NCI-H187 (cell line): ENCODE data around the gene LRRC8E.
"Not testable (repeated sequence)": the region's sequence is repeated elsewhere in the genome, so short reads cannot be mapped to it uniquely, and the experiment has no call there.

Source experiments
- DNase-seq, 2 experiments: peaks; one replicate each; lab custom pipeline; 2025; lab: John Stamatoyannopoulos, UW

Gene LRRC8E

GRCh38 chr19:7887408-7888144 lies 734 bp upstream of the LRRC8E start:
- no peak for DNase-seq

- DNase-seq = no peak
Measured at GRCh38 chr19:7888826-7889217, 512 bp downstream of the LRRC8E start.

GRCh38 chr19:7893362-7894101 lies 5.2 kb downstream of the LRRC8E start:
- DNase-seq = not testable (repeated sequence)

DNA sequence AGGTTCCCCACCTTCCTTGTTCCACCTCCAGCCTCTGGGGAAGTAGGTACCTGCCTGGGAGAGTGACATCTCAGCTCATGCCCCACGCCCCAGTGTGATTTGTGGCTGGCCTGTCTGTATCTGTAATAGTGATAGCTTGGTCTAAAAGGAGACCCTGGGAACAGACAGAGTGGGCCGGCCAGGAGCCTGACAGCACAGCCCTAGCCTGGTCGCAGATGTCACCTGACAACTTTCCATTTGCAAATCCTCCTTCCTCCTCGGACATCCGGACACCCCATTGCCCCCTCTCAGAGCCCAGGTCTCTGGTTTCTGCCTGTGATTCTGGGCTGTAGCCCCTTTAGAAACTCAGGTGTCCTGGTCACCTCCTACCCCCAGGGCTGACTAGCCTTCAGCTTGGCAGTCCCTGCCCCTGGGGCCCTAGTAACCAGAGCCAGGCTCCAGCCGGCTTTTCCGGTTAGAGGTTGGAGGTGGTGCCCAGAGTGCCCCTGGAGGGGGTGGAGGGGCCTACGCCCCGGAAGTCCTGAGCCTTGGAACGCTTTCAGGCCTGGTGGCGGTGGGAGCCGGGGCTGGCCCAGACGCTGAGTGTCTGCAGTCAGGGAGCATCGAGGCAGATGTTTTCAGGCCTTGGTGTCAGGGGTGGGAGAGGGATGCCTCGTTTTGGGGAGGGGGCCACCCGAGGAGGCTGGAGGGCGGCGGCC lies 6.5 kb downstream of the LRRC8E start:
- DNase-seq = no peak

DNA sequence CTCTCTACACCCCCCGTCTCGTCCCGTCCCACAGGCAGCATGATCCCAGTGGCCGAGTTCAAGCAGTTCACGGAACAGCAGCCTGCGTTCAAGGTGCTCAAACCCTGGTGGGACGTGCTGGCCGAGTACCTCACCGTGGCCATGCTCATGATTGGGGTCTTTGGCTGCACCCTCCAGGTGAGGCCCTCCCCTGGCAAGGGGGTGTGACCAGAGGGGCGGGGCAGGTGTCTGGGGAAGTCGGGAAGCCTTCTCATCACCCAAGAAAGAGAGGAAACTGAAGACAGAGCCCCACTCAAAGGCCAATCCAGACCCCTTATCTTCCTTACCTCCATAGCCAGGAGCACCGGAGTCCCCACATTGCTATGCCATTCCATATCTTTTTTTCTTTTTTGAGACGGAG lies 7.3 kb downstream of the LRRC8E start:
- no peak for DNase-seq

DNA sequence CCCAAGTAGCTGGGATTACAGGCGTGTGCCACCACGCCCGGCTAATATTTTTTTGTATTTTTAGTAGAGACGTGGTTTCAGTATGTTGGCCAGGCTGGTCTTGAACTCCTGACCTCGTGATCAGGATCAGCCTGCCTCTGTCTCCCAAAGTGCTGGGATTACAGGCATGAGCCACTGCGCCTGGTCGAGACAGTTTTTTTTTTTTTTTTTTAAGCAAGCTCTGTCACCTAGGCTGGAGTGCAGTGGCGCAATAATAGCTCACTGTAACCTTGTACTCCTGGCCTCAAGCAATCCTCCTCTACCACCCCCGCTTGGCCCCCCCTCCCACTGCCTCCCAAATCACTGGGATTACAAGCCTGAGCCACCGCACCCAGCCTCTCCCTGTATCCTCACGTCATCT lies 9.0 kb downstream of the LRRC8E start:
- DNase-seq = no peak

DNA sequence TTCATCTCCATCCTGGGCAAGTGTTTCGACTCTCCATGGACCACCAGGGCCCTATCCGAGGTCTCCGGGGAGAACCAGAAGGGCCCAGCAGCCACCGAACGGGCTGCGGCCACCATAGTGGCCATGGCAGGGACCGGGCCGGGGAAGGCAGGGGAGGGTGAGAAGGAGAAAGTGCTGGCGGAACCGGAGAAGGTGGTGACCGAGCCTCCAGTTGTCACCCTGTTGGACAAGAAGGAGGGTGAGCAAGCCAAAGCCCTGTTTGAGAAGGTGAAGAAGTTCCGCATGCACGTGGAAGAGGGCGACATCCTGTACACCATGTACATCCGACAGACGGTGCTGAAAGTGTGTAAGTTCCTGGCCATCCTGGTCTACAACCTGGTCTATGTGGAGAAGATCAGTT lies 10.7 kb downstream of the LRRC8E start:
- DNase-seq = no peak

GRCh38 chr19:7899751-7900378 lies 11.6 kb downstream of the LRRC8E start:
- DNase-seq = no peak

DNA sequence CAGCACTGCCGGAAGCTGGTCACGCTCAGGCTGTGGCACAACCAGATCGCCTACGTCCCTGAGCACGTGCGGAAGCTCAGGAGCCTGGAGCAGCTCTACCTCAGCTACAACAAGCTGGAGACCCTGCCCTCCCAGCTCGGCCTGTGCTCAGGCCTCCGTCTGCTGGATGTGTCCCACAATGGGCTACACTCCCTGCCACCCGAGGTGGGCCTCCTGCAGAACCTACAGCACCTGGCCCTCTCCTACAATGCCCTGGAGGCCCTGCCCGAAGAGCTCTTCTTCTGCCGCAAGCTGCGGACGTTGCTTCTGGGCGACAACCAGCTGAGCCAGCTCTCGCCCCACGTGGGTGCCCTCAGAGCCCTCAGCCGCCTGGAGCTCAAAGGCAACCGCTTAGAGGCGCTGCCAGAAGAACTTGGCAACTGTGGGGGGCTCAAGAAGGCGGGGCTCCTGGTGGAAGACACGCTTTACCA lies 12.1 kb downstream of the LRRC8E start:
- DNase-seq = no peak

GRCh38 chr19:7900931-7901330 lies 12.6 kb downstream of the LRRC8E start:
- no peak for DNase-seq

GRCh38 chr19:7901337-7901736 lies 13.0 kb downstream of the LRRC8E start:
- DNase-seq = no peak

GRCh38 chr19:7902796-7903243 lies 14.5 kb downstream of the LRRC8E start:
- no peak for DNase-seq

DNA sequence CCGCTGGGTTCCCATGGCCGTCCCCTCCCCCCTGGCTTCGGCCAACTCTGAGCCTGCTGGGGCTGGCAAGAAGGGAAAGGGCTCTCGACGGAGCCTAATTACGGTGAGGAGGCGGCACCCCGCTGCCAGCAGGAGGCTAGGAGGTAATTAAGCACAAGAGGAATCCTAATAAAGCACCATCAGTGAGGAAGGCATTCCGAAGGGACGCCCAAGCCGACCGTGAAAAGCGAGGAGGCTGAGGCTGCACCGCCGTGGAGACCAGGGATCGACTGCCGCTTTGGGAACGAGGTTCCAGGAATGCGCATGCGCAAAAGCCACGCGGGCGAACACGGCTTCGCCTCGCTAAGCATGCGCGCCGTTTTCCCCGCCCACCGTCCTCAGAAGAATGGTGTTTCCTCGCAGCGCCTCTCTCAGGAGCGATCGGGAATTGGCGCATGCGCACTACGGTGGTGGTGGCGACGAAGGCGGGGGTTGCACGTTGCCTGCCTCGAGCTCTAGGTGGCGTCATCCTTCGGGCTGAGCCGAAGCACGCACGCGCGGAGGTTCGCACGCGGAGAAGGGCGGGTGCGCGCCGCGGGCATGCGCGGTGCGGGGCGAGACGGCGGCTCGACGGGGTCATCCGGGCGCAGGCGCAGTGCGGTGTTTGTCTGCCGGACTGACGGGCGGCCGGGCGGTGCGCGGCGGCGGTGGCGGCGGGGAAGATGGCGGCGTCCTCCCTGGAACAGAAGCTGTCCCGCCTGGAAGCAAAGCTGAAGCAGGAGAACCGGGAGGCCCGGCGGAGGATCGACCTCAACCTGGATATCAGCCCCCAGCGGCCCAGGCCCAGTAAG lies 15.1 kb downstream of the LRRC8E start, which contains the start of gene MAP2K7:
MAP2K7 (plus strand) TSS at position 634 of the 830 bp plus-strand sequence; CDS start at position 702, 68 bp downstream.
- peak; percentile 94 to 95 for DNase-seq

DNA sequence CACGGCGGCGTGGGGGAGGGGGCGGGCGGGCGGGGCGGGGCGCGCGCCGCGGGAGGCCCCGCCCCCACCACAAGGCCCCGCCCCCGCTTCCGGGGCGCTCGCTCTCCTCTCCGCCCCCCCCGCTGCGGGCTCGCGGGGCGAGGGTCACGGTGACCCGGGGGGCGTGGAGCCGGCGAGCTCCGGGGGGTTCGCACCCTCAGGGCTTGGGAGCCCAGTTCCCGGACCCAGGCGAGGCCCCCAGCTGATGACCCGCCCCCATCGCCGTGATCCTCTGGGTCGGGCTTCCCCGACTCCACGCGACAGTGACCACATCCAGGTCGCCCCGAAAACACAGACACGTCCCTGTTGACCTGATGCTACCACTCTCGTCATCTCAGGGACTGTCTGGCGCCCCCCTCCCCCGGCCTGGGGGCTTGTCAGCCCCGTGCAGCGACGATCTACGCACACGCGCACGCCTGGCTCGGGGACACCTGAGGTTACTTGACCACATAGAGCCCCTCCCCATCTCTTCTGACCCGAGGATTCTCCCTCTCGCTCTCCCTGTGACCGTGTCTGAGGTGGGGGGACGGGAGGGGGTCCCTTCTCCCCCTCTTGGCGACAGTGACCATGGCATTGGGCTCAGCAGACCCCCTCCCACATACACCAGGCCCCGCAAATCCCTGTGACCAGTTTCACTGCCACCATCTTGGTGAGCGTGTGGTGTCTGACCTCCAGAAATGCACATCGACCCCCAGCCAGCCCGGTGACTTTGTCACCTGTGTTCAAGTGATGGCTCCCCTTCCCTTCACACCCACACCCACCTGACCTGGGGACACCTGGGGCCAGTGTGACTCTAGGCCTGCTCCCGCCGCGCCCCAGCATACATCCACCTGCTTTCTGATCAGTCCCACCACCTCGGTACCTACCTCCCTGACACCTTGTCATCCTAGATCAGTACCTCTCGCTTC lies 16.0 kb downstream of the LRRC8E start:
- DNase-seq = no peak

DNA sequence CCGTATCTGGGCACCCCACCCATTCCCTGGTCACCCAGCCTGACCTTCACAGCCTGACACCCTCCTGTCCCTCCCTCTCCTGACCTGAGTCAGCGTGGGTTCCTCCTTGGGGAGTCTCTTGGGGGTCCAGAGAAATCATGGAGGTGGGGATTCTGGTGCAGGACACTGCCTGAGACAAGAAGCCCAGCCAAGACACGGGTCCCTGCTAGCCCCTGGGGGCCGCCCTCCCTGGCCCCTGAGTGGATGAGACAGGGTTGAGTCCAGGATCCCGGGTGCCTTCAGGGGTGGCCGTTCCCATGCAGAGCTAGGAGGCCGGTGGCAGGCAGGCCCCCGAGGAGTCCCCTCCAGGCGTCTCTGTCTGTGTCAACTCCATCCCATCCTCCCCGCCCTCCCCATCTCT lies 17.0 kb downstream of the LRRC8E start:
- DNase-seq = no peak

- no peak for DNase-seq
Measured at GRCh38 chr19:7905859-7906258, 17.5 kb downstream of the LRRC8E start.

- DNase-seq = no peak
Measured at GRCh38 chr19:7907122-7907521, 18.8 kb downstream of the LRRC8E start.

DNA sequence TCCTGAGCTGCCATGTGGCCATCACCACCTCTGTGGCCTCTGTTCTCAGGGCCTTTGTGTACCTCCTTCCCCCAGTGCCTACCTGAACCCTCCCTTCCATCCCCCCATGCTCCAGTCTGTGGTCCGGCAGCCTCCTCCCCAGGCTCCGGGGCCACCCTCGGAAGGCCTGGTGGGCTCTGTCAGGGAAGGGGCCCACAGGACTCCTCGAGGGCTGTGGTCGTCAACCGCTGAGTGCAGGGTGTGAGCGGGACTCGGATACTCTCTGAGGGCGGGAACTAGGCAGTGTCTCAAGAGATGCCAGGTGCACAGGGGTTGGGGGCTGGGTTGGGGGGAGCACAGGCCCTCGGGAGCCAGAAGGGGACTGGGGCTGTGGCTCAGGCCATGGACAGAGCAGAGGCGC lies 19.2 kb downstream of the LRRC8E start:
- DNase-seq = no peak

GRCh38 chr19:7908078-7908699 lies 19.9 kb downstream of the LRRC8E start:
- DNase-seq = no peak
